ENCODE results near the gene SGMS1.

The SGMS1 gene

GRCh38 chr10:50395271-50395670, 228.5 kb downstream of the SGMS1 start:
- TF ChIP-seq, protein P1, sequence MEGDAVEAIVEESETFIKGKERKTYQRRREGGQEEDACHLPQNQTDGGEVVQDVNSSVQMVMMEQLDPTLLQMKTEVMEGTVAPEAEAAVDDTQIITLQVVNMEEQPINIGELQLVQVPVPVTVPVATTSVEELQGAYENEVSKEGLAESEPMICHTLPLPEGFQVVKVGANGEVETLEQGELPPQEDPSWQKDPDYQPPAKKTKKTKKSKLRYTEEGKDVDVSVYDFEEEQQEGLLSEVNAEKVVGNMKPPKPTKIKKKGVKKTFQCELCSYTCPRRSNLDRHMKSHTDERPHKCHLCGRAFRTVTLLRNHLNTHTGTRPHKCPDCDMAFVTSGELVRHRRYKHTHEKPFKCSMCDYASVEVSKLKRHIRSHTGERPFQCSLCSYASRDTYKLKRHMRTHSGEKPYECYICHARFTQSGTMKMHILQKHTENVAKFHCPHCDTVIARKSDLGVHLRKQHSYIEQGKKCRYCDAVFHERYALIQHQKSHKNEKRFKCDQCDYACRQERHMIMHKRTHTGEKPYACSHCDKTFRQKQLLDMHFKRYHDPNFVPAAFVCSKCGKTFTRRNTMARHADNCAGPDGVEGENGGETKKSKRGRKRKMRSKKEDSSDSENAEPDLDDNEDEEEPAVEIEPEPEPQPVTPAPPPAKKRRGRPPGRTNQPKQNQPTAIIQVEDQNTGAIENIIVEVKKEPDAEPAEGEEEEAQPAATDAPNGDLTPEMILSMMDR (IDR thresholded peaks at IDR 0.05; ENCODE audit: insufficient read depth, low read length, poor library complexity, severe bottlenecking), result no peak
- H3K4me3 ChIP-seq (replicated peaks; ENCODE audit: low read depth, low read length), result no peak overlapping the region
- DNase-seq (ENCODE audit: extremely low read depth, insufficient read length), result no peak

GRCh38 chr10:50394832-50395231, 228.9 kb downstream of the SGMS1 start:
- TF ChIP-seq, protein P1 (IDR thresholded peaks at IDR 0.05; ENCODE audit: insufficient read depth, low read length, poor library complexity, severe bottlenecking), result no peak
- no peak overlapping the region for H3K4me3 ChIP-seq (replicated peaks; ENCODE audit: low read depth, low read length)
- no peak for DNase-seq (ENCODE audit: extremely low read depth, insufficient read length)

More at GRCh38 chr10:50395271-50395670, 228.5 kb downstream of the SGMS1 start:
- H3K36me3 ChIP-seq (ENCODE audit: control insufficient read depth, insufficient read depth, low read length), result no peaks in the 10 kb centered on the region
- no peaks in the 10 kb centered on the region for H3K27me3 ChIP-seq (replicated peaks; ENCODE audit: control insufficient read depth, insufficient read depth, low read length)

DNA sequence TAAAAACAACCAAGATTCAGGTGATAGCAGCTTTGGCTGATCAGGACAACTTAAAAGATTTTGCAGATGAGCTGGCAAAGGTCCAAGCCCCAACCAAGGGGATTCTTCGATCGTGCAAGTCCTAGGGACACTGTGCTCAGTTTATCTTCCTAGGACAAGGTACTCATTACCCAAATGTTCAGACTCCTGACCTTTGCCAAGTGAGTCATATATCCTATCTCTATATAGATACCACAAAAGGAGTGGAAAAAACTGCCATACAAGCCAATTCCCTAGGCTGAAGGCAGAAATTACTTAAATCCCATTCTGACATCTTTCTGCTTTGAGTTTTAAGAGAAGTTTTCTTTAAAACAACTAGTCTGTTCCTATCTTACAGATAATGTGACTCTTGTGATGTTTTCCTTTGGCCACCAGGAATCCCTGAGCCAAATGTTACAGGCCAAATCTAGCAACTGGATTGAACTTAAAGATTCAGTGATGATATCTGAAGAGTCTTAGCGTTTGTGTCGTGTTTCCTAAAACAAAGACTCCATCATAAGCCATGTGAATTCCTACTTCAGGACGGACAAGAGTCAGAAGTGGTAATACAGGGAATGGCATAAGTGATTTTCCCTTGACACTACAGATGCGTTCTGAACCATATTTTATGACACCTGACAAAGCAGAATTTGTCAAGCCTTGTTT, 229.8 kb downstream of the SGMS1 start:
- DNase-seq (ENCODE audit: extremely low read depth, insufficient read length), result no peak
- Histone ChIP-seq H3K36me3 (ENCODE audit: control insufficient read depth, insufficient read depth, low read length) (no peaks in the 10 kb centered on the region), H3K27me3 (replicated peaks; ENCODE audit: control insufficient read depth, insufficient read depth, low read length) (no peaks in the 10 kb centered on the region), H3K4me3 (replicated peaks; ENCODE audit: low read depth, low read length) (no peak overlapping the region)
- TF ChIP-seq, protein P1 (IDR thresholded peaks at IDR 0.05; ENCODE audit: insufficient read depth, low read length, poor library complexity, severe bottlenecking), result no peak

More at GRCh38 chr10:50394832-50395231, 228.9 kb downstream of the SGMS1 start:
- H3K36me3 ChIP-seq (ENCODE audit: control insufficient read depth, insufficient read depth, low read length), result no peaks in the 10 kb centered on the region
- no peaks in the 10 kb centered on the region for H3K27me3 ChIP-seq (replicated peaks; ENCODE audit: control insufficient read depth, insufficient read depth, low read length)

DNA sequence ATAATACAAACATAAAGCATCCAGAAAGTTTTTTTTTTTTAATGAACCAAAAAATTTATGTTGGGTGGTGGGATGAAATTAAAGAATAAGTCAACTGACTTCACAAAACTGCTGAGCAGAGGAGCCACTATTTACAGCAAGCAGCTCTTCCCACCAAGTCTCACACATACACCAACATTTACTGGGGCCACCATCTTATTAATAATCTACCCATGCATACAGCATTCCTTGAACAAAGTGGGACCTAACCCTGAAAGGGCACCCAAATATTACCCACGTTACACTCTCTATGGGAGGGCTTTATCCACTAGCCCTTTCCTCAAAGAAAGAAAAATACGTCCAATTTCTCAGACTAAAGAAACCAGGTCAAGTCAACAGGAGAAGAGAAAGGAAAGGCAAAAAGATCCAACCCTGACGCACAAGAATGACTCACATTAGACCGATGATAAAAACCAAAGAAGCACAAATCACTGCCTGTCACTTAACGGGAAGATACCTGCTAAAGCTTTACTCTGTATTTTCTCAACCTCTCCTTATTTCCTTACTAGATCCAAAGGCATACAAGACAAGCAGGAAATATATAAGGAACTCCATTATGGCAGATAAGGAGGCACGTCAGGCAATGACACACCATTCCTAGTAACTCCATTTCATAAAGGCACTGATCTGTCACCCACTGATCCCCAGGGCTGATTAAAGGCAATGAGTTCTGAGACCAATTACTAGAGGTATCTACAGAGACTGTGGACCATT, 230.6 kb downstream of the SGMS1 start:
- TF ChIP-seq, protein P1 (IDR thresholded peaks at IDR 0.05; ENCODE audit: insufficient read depth, low read length, poor library complexity, severe bottlenecking), result no peak
- H3K36me3 ChIP-seq (ENCODE audit: control insufficient read depth, insufficient read depth, low read length), result no peaks in the 10 kb centered on the region
- no peak for DNase-seq (ENCODE audit: extremely low read depth, insufficient read length)
- H3K4me3 ChIP-seq (replicated peaks; ENCODE audit: low read depth, low read length), result no peak overlapping the region
- H3K27me3 ChIP-seq (replicated peaks; ENCODE audit: control insufficient read depth, insufficient read depth, low read length), result no peaks in the 10 kb centered on the region

DNA sequence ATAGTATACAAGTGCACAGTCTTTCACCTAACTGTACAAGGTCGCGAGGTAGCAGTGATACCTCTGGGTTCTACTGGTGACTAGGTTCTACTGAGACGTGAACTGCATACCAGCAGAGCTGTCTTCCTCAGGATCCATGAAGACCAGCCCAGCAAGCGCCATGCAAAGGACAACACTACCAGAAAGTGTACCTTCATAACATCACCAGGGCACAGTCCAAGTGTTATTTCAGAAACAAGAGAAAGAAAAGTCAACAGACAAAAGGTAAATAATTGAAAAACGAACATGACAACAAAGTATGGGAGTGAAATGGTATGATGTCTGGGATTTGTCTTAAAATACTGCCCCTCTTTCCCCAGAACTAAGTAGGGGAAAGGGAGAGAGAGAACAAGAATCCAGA, 231.3 kb downstream of the SGMS1 start:
- H3K4me3 ChIP-seq (replicated peaks; ENCODE audit: low read depth, low read length), result no peak overlapping the region
- H3K36me3 ChIP-seq (ENCODE audit: control insufficient read depth, insufficient read depth, low read length), result no peaks in the 10 kb centered on the region
- TF ChIP-seq, protein P1 (IDR thresholded peaks at IDR 0.05; ENCODE audit: insufficient read depth, low read length, poor library complexity, severe bottlenecking), result no peak
- no peak for DNase-seq (ENCODE audit: extremely low read depth, insufficient read length)
- H3K27me3 ChIP-seq (replicated peaks; ENCODE audit: control insufficient read depth, insufficient read depth, low read length), result no peaks in the 10 kb centered on the region

All from GM06990 (cell line).